Measurements from ENCODE around the gene PCNA.
A peak's percentile ranks its signal among the peaks of the same experiment; 100 is the strongest.
"Not testable (repeated sequence)": the region's sequence is repeated elsewhere in the genome, so short reads cannot be mapped to it uniquely, and the experiment has no call there.

The PCNA gene

GRCh38 chr20:5095931-5096330, 23.8 kb downstream of the PCNA start:
- DNase-seq, result no peak

- no peak for DNase-seq
Observed at GRCh38 chr20:5095454-5095853, 24.3 kb downstream of the PCNA start.

DNA sequence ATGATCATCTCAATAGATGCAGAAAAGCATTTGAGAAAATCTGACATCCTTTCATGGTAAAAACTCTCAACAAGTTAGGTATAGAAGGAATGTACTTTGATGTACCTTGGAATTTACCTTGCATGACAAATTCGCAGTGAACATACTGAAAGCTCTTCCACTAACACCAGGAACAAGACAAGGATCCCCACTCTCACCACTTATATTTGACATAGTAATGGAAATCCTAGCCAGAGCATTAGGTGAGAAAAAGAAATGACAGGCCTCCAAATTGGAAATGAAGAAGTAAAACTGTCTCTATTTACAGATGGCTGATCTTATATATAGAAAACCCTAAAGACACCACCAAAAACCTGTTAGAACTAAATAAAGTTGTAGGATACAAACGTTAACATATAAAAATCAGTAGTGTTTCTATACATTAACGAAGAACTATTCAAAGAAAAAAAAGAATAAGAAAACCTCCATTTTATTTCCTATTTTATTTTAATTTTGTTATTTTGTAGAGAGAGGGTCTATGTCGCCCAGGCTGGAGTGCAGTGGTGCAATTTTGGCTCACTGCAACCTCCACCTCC, 26.9 kb downstream of the PCNA start:
- no peak for DNase-seq

DNA sequence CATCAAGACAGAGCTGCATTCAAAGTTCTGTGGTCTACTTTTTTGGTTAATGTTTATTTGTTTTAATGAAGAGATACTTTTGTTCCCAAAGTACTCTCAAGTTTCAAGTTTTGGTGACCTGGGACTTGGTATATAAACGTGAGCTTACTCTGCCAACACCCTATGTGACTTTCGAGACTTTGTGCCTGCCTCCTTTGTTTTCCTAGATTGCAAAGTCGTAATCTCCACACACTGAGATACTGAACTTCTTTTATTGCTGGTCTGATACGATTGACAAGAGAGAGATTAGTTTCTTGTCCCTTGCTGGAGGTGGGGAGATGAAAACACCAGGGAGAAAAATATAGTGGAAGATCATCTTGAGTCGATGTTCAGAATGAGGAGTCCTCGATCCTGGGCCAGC, 27.9 kb downstream of the PCNA start:
- no peak for DNase-seq

- DNase-seq, result peak; percentile 31
Observed at GRCh38 chr20:5090191-5090590, 29.6 kb downstream of the PCNA start.

- no peak for DNase-seq
Observed at GRCh38 chr20:5088688-5089087, 31.1 kb downstream of the PCNA start.

- no peak for DNase-seq
Observed at GRCh38 chr20:5085380-5085779, 34.4 kb downstream of the PCNA start.

DNA sequence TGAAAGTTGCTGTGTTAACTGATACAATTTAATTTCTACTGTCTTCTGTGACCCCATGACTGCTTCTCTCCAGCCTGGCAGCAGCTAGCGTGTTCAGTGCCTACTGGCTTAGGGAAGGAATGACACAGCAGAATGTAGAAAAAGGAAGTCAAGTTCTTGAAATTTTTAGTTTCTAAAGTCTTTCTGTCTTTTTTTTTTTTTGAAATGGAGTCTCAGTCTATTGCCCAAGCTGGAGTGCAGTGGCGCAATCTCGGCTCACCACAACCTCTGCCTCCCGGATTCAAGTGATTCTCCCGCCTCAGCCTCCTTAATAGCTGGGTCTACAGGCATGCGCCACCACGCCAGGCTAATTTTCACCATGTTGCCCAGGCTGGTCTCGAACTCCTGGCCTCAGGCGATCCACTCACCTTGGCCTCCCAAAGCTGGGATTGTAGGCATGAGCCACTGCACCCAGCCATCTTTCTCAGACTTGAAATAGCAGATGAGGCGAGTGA, 39.3 kb downstream of the PCNA start:
- DNase-seq, result no peak

- peak; percentile 80 for DNase-seq
Observed at GRCh38 chr20:5078399-5078958, 41.3 kb downstream of the PCNA start.

DNA sequence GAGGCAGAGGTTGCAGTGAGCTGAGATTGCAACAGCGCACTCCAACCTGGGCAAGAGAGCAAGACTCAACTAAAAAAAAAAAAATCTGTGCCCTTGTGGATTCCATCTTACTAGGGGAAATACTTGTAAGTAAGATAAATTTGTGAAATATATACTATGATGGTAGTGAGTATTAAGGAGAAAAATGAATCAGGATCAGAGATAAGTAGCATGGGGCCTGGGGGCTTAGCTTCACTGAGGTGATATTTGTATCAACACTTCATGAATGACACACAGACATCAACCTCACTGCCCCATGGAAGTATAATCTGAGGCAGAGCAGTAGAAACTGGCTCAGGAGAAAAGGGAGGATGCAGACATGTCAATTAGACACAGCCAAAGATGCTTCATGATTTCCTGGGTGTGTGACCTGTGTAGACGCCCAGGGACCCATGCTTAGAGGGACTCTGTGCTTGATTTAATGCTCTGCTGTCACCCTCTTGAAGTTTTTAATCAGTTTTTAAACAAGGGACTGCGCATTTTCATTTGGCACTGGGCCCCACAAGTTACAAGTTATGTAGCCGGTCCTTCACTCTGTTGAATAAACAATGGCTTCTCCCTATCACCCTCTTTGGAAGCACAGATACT, 41.9 kb downstream of the PCNA start:
- peak; percentile 36 for DNase-seq

GRCh38 chr20:5076913-5077312, 42.8 kb downstream of the PCNA start:
- DNase-seq, result not testable (repeated sequence)

- no peak for DNase-seq
Observed at GRCh38 chr20:5074232-5074674, 45.5 kb downstream of the PCNA start.

DNA sequence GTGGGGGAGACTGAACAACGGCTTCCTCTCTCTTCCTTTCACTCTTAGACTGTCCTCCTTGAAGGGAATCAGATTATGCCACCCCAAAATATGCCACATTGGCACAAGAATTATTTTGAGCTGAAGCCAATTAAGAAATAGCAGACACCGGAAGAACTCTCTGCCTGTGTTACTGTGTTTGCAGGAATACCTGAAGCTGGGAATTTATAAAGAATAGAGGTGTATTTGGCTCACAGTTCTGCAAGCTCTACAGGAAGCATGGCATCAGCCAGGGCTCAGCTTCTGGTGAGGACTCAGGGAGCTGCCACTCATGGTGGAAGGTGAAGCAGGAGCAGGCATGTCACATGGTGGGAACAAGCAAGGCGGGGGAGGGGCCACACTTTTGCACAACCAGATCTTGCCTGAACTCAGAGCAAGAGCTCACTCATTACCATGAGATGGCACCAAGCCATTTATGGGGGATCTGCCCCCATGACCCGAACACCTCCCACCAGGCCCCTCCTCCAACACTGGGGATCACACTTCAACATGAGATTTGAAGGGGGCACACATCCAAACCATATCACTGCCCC, 46.0 kb downstream of the PCNA start:
- no peak for DNase-seq

GRCh38 chr20:5072756-5073659, 46.8 kb downstream of the PCNA start:
- no peak for DNase-seq

DNA sequence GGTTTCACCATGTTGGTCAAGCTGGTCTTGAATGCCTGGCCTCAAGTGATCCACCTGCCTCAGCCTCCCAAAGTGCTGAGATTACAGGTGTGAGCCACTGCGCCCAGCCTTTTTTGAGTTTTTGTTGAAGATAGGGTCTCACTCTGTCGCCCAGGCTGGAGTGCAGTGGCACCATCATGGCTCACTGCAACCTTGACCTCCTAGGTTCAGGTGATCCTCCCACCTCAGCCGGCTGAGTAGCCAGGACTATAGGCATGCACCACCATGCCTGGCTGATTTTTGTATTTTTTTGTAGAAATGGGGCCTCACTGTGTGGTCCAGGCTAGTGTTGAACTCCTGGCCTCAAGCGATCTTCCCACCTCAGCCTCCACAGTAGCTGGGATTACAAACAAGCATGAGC, 47.8 kb downstream of the PCNA start:
- not testable (repeated sequence) for DNase-seq

GRCh38 chr20:5070570-5070969, 49.2 kb downstream of the PCNA start:
- DNase-seq, result no peak

- no peak for DNase-seq
Observed at GRCh38 chr20:5070081-5070480, 49.7 kb downstream of the PCNA start.

DNA sequence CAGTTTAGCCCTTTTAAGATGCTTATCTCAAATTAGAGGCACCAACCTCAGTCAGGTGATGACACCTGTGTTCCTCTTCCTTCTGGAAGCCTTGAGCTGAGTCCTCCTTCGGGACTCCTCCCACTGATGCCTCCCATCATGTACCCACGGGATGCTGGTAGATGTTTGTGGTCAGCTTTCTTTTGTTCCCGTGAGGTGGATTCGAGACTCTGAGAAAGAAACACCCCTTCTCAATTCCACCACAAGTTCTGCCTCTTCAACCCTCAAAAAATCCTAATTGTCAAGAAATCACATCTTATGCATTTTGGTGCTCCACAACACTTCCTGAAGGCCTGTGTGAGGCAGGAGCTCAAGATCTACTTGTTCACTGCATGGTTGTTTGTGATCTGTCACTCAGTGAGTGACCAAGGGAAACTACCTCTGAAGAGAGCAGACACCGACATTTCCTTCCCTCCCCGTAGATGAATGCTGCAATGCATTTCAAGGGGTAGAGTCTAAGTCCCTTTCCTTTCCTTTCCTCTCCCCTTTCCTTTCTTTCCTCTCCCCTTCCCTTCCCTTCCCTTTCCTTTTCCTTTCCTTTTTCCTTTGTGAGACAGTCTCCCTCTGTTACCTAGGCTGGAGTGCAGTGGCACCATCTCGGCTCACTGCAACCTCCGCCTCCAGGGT, 50.5 kb downstream of the PCNA start:
- no peak for DNase-seq

DNA sequence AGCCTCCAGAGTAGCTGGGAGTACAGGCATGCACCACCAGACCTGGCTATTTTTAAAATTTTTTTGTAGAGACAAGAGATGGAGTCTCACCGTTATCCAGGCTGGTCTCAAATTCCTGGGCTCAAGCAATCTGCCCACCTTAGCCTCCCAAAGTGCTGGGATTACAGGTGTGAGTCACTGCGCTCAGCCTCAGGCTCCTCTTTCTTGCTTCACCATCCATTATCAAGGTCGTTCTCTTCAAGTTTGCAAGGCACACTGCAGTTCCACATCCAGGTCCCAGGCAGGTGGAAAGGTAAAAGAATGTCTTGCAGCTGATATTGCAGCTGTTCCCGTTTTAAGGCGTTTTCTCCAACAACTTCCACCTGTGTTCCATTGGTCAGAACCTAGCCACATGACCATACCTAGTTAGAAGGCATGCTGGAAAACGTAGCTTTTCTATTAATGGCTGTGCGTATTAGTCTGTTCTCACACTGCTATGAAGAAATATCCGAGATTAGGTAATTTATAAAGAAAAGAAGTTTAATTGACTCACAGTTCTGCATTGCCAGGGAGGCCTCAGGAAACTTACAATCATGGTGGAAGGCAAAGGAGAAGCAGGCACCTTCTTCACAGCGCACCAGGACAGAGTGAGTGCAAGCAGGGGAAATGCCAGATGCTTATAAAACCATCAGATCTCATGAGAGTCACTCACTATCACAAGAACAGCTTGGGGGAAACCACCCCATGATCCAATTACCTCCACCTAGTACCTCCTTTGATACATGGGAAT, 51.7 kb downstream of the PCNA start:
- no peak for DNase-seq

- DNase-seq, result no peak
Observed at GRCh38 chr20:5065879-5066383, 53.8 kb downstream of the PCNA start.

GRCh38 chr20:5065166-5065878, 54.4 kb downstream of the PCNA start:
- DNase-seq, result no peak
